Measurements from ENCODE around the gene FCAMR. TPM values are rescaled to one million over a fixed set of nuclear protein-coding genes. Genes with fewer than 3 reads are reported as not detected.

Gene FCAMR
- total and polyA plus RNA-seq, 2 donors (not counting 3 experiments of a cell fraction or from before 2014, with no cell fraction given): not detected

GRCh38 chr1:206978259-206978658 is 8.0 kb upstream of the FCAMR start:
- peaks cover 5 to 8% of the 10 kb centered on the region in 2 experiments for H3K27me3 ChIP-seq (ENCODE audit: control insufficient read depth in 2 of 2, insufficient read depth in 2 of 2, low read length in 2 of 2)
- no peaks in the 10 kb centered on the region for H4K20me1 ChIP-seq (replicated peaks; ENCODE audit: control insufficient read depth, extremely low read depth, insufficient read depth, low read length)
- BruUV-seq (replicated peaks): no TSS peak
- ChIA-PET POLR2A (no interaction called here), CTCF (interaction anchor here (0.7 to 1.4 kb wide), 2 partner anchors 43 to 66 kb away, joined by 3 to 4 read pairs; no protein-coding TSS in a partner anchor)
- intact Hi-C loops (cut with micrococcal nuclease) (no loop called here), dilution Hi-C loops (cut with MboI; ENCODE audit: extremely low pct_ligation_motif_present, low sequenced_read_pairs) (no loop called here)
- no peak overlapping the region for H2AFZ ChIP-seq (ENCODE audit: low read depth, low read length)
- H3K36me3 ChIP-seq (ENCODE audit: control insufficient read depth in 2 of 2, extremely low read depth in 1 of 2, insufficient read depth in 2 of 2, low read length in 2 of 2): no peaks in the 10 kb centered on the region
- H3K9me1 ChIP-seq (replicated peaks; ENCODE audit: control insufficient read depth, extremely low read depth, insufficient read depth, low read length): no peaks in the 10 kb centered on the region
- H3K27ac ChIP-seq (ENCODE audit: insufficient read depth, low read depth, low read length): no peak overlapping the region
- TF ChIP-seq JUN (IDR thresholded peaks at IDR 0.05; ENCODE audit: borderline replicate concordance, insufficient read depth, insufficient read length, low read depth) (no peak), FOS (IDR thresholded peaks at IDR 0.05; ENCODE audit: borderline replicate concordance, insufficient read depth, low read length) (no peak), POLR2A (IDR thresholded peaks at IDR 0.05; ENCODE audit: low read depth, low read length) (no peak), POLR2AphosphoS5 (IDR thresholded peaks at IDR 0.05; ENCODE audit: insufficient read depth, low read depth, low read length) (no peak), MYC (IDR thresholded peaks at IDR 0.05; ENCODE audit: low read depth, low read length) (no peak), GATA2 (IDR thresholded peaks at IDR 0.05; ENCODE audit: insufficient read depth, insufficient read length, low read depth, low read length) (no peak), EZH2 (IDR thresholded peaks at IDR 0.05; ENCODE audit: borderline replicate concordance, low read depth, low read length, severe bottlenecking) (no peak), MAX (IDR thresholded peaks at IDR 0.05; ENCODE audit: insufficient read depth, insufficient read length) (no peak), CTCF (IDR thresholded peaks at IDR 0.05; ENCODE audit: extremely low read depth in 1 of 2, insufficient read depth in 1 of 2, low read depth in 1 of 2, low read length in 2 of 2) (no peak)
- no peaks in the 10 kb centered on the region for H3K4me1 ChIP-seq (ENCODE audit: control insufficient read depth, extremely low read depth, insufficient read depth, low read length)
- H3K4me3 ChIP-seq (replicated peaks in 1 of 3; ENCODE audit: insufficient read depth in 1 of 3, low read depth in 1 of 3, low read length in 3 of 3): no peak overlapping the region
- H3K4me2 ChIP-seq (ENCODE audit: insufficient read depth, low read length): no peak overlapping the region
- DNase-seq (ENCODE audit: low read depth, low spot score) (no peak), FAIRE-seq (no peak)
- no peaks in the 10 kb centered on the region for H3K79me2 ChIP-seq (ENCODE audit: control insufficient read depth, insufficient read depth, low read length)
- H3K9ac ChIP-seq (replicated peaks; ENCODE audit: extremely low read depth, insufficient read depth, low read length): no peak overlapping the region
- no peaks in the 10 kb centered on the region for H3K9me3 ChIP-seq (replicated peaks; ENCODE audit: control insufficient read depth, insufficient read depth, low read length)

Data from endothelial cell of umbilical vein (primary cell).